Nucleus accumbens (tissue), 56 donors: ENCODE data around the gene CNDP2.
"Not testable (repeated sequence)": the region's sequence is repeated elsewhere in the genome, so short reads cannot be mapped to it uniquely, and the experiment has no call there.

Experiments
- DNase-seq, 56 donors: peaks; one replicate each; lab custom pipeline; 2025; lab: John Stamatoyannopoulos, UW

CNDP2 gene

DNA sequence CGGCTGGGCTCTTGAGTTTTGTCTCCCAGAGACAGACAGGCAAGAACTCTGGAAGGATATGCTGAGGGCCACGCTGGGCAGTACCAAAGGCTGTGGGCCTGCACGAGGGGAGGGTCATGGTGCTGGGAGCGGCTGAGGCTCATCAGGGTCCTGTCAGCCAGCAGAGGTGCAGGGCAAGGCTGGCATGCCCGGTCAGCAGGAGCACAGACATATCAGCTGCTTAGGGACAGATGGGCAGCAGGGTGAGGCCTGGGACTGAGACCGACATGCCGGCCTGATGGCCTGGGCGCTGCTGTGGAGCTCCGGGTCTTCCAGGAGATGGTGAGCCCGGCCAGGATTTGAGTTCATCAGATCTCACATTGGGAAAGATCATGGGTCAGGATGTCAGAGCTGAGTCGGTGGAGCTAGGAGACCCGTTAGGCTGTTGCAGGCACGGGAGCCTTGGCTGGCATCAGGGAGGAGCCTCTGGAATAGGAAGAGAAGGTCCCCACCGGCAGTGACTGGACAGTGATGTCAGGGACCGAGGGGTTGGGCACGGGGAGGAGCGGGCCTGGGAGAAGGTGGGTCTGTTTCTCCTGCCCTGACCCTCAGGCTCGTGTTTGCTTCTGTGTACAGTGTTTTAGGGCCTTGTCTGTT lies 18.8 kb downstream of the CNDP2 start:
- DNase-seq: no peak

DNA sequence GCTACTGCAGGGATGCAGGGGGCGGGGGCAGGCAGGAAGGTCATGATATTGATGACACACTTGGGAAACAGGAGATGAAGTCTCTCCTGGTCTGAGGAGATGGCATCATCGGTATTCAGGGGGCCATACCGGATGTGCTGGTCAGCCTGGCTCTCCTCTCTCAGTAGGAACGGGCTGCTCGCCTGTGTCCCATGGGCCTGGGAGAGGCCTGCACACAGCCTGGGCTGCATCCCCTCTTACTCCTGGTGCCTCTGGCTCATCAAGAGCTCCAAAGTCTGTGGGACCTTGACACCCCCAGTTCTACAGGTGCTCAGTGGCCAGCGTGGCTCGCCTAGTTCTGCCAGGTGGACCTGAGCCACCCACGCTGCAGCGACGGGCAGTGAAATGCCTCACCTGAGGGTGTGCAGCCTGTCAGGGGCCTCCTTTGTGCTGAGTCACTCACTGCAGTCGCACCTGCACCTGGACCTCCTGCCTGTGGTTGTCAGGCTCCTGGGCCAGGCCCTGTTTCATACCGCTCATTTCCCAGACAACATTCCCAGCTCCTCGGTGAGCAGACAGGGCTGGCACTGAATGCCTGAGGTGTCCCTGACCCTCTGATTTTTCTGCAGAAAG lies 19.6 kb downstream of the CNDP2 start:
- DNase-seq: no peak

DNA sequence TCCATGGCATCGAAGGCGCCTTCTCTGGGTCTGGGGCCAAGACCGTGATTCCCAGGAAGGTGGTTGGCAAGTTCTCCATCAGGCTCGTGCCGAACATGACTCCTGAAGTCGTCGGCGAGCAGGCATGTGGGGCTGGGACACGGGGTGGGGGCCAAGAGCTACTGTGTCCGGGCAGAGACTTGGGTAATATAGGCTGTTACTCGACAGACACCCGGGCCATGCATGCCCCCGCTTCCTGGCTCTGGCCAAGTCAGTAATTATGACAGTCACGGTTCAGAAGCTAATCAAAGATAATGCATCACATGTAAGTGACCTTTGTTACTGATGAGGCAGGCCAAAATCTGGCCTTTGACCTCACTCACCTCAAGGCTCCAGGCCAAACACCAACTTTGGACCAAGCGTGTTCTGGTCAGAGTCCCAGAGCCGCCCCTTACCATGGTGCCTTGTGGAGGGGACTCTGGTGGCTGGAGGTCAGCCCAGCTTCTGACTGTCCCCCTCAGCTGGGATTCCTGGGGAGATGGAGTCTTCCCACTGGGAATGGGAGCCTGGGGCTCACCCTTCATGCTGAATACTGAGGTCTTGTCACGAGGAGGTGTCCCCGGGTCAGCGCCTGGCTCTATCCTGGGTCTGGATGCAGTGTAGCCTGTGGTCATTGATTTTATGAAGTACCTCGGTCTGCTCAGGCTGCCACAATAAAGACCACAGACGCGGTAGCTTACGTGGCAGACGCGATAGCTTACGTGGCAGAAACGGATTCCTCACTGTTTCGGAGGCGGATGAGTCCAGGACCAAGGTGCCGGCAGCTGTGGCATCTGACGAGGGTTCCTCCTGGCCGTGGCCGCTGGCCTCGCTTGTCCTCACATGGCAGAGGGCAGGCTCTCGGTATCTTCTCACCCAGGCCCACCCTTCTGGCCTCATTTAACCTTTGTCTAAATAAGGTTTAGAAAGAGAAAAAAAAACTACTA lies 20.4 kb downstream of the CNDP2 start:
- DNase-seq: no peak

DNA sequence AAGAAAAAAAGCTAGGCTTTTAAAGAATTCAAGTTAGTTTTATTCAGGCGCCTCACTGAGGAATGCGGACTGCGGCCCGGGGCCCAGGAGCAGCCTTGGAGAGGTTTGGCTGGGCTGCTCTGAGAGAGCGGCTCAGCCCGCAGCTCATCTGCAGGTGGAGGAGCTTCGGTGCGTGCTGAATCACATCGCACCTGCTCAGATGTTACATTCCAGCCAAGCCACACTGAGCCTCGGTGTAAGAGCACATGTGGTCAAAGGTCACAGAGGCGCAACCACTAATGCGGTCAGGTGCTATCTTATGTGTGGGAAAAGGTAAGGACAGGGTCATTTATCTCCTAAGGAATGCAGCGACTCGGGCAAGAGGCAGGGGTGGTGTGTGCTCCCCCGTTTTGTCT lies 21.1 kb downstream of the CNDP2 start:
- DNase-seq: no peak

DNA sequence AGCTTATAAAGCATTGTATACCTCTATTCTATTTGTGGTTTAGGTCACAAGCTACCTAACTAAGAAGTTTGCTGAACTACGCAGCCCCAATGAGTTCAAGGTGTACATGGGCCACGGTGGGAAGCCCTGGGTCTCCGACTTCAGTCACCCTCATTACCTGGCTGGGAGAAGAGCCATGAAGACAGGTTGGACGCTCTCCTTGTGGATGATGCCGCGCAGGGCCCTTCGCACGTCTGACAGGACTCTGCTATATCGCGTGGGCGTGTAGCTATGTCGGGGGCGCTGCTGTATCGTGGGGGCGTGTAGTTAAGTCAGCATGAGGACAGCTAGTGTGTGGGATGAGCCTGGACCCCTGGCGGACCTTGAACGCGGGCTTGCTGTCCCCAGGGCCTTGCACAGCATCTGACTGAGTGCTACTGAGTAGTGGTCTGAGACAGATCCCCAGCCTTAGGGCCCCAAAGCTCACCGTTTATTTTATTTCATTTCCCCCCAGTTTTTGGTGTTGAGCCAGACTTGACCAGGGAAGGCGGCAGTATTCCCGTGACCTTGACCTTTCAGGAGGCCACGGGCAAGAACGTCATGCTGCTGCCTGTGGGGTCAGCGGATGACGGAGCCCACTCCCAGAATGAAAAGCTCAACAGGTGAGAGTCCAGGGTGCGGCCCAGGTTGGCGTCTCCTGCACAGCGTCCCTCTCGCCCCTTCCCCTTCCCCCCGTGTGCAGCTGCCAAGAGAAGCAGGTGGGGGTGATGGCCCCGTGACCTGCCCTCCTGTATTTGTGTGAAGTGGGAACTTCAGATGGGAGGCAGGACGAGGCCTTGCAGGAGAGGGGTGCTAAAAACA lies 22.5 kb downstream of the CNDP2 start:
- peak in 1 of 56 donors; percentile 20 for DNase-seq

DNA sequence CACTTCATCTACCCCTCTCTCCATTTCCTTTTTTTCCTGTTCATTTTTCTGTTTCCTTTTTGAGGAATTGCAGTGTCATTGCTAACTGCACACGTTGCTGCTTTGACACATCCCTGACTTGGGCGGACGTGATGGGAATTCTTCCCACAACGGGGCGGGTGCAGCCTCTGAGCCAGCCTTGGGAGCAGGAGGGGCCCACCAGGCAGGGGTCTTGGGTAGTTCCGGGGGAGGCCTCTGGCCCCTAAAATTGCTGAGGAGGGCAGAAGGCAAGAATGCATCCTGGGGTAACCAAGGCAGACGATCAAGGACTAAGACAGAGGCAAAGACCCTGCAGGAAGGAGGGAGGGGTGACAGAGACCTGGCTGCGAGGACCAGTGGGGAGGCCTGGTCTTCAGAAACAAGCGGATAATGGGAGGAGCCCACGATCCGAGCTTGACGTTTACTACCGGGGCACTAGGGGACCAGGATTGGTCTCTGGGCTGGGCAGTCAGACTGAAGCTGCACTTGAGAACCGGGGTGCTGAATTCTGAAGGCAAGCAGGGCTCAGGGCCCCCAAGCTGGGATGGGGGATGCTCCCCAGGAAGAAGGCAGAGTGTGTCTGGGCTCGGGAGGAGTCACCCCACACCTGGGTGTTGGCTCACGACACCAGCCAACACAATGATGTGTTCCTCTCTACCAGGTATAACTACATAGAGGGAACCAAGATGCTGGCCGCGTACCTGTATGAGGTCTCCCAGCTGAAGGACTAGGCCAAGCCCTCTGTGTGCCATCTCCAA lies 23.3 kb downstream of the CNDP2 start:
- peak in 7 of 56 donors; percentile 22 to 40 (median 35) for DNase-seq

DNA sequence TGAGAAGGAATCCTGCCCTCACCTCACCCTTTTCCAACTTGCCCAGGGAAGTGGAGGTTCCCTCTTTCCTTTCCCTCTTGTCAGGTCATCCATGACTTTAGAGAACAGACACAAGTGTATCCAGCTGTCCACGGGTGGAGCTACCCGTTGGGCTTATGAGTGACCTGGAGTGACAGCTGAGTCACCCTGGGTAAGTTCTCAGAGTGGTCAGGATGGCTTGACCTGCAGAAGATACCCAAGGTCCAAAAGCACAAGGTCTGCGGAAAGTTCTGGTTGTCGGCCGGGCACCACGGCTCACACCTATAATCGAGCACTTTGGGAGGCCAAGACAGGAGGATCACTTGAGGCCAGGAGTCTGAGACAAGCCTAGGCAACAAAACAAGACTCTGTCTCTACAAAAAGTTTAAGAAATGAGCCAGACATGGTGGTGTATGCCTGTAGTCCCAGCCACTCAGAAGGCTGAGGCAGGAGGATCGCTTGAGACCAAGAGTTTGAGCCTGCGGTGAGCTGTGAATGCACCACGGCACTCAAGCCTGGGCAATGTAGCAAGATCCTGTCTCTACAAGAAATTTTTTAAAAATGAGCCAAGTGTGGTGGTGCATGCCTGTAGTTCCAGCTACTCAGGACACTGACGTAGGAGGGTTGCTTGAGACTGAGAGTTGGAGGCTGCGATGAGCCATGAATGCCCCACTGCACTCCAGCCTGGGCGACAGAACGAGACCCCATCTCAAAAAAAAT lies 24.1 kb downstream of the CNDP2 start:
- DNase-seq: no peak

DNA sequence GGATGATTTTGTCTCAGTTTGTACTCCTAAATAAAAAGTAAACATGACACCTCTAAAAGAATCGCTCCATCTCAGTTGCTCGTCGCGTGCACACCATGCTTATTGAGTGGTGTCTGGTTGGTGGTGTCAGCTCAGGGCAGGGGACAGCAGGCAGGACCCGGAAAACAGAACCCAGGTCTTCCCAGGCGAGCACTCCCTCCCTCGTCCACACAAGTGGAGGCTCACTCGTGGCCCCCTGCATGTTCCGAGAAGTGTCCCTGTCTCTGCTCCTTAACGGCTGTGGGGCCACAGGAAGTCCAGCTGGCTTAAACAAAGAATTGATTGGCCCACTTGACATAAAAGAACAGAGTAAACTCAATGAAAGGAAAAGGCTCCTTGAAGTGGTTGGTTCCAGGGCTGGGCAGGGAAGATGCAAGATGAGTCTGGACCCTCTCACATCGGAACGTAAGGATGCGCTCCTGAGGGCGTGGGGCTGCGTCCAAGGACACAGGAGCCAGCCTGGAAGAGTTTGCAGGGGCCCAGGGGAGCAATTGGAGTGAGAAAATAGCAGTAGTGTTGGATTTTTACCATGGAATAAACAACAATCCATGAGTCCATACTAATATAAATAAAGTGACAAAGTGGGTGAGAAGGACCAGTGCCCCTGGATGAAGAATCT lies 25.0 kb downstream of the CNDP2 start:
- no peak for DNase-seq

DNA sequence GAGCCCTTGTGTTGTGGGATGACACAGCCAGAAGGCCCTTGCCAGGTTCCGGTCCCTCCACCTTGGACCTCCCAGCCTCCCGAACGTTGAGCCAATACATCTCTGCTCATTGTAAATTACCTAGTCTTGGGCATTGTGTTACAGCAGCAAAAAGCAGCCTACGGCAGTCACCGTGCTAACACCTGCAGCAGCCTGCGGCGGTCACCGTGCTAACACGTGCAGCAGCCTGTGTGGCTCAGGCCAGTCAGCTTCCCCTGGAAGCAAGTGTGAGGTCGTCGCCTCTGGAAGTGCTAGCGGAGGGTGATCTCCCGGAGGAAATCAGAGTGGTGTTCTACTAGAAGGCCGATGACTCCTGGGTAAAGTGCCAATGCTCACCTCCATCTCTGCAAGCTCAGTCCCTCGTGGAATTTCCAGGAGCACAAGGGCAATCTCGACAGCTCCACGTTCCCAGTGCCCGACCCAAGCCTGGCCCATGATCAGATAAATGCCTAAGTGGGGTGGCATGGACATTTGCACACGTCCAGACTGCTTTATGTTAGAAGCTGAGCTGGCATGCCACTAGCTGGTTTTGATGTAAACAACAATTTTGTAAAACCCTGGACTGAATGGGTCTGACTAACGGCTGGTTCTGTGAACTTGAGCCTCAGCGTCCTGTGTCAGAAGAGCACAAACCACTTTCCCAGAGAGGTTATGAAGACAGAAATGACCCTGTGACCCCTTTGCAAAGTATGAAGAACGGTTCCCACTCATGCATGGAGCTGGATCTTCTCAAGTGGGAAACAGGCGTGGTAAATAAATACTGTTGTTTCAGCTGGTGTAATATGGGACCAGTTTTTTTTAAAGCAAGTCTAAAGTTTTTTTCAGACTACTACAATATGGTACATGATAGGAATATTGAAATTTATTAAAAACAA lies 26.7 kb downstream of the CNDP2 start:
- no peak for DNase-seq

DNA sequence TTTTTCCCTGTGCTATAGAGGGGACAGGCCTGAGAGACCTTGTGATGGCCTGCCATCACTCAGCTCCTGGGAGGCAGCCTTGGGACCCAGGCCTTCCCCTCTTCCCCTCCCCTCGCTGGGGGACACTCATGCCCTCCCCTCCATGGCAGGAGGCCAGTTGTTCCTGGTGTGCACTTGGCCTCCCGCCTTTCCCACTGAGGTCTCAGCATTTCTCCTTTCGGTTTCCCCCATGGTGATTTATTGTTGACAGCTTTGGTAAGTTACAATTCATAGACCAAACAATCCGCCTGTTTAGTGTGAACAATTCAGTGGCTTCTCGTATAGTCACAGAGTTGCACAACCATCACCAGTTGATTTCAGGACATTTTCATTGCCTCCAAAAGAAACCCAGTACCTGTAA lies 27.9 kb downstream of the CNDP2 start:
- DNase-seq: peak in 3 of 56 donors; percentile 28 to 41 (median 32)

DNA sequence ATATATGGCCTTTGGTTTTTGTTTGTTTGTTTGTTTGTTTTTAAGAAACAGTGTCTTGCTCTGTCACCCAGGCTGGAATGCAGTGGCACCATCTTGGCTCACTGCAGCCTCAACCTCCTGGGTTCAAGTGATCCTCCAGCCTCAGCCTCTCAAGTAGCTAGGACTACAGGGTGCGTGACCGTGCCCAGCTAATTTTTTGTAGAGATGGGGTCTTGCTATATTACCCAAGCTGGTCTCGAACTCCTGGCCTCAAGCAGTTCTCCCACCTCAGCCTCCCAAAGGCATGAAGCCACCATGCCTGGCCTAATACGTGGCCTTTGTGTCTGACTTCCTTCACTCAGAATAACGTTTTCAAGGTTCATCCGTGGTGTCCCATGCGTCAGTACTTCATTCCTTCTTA lies 28.8 kb downstream of the CNDP2 start:
- DNase-seq: not testable (repeated sequence)

DNA sequence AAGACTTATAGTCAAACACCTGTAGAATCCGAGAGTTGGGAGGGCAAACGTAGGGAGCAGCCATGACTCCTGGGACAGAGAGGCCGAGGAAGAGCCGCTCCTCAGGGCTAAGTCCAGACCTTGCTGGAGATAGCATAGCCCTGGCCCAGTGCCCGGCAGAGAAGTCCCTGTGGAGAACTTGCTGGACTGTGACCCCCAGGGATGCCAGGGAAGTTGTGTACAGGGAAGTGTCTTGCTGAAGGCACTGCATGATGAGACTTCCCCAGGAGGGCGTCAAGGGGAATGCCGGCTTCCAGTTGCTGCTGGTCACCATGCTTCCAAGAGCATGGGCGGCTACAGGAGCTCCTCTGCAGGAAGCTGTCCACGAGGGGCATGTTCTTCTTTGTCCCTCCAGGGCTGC lies 29.6 kb downstream of the CNDP2 start:
- DNase-seq: no peak

DNA sequence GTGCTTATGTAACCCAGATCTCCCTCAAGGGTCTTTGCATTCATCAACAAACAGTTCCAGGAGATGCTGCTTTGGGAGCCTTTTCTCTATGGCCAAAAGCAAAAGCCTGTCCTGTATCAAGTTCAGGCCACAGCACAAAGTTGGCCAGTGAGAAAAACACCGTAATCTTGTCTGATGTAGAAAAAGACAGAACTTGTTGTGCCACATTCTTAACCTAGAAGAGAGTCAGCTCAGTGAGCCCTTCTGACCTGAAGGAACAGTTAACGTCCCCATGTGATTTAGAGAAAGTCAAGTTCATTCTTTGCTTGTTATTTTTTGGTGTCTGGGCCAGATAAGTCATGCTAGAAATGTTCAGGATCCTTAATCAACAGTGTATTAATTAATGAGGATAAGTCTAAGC lies 30.3 kb downstream of the CNDP2 start:
- DNase-seq: no peak

DNA sequence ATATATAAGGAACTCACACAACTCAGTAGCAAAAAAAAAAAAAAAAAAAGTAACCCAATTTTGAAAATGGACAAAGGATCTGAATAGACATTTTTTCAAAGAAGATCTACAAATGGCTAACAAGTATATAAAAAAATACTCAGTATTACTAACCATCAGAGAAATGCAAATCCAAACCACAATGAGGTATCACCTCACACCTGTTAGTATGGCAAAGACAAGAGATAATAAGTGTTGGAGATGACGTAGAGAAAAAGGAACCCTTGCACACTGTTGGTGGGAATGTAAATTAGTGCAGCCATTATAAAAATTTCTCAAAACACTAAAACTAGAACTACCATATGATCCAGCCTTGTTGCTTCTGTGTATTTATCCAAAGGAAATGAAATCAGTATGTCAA lies 32.3 kb downstream of the CNDP2 start:
- DNase-seq: no peak

DNA sequence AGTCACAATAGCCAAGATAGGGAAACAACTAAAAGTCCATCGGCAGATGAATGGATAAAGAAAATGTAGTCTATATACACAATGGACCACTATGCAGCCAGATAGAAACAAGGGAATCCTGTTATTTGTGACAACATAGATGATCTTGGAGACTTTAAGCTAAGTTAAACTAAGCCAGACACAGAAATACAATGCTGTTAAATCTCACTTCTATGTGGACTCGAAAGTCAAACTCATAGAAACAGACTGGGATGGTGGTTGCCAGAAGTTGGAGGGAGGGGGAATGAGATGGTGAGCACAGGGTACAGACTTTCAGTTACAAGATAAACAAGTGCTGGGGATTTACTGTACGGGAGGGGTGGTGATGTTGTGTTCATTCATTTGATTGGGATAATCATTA lies 32.8 kb downstream of the CNDP2 start:
- DNase-seq: peak in 2 of 56 donors; percentile 24 to 43

DNA sequence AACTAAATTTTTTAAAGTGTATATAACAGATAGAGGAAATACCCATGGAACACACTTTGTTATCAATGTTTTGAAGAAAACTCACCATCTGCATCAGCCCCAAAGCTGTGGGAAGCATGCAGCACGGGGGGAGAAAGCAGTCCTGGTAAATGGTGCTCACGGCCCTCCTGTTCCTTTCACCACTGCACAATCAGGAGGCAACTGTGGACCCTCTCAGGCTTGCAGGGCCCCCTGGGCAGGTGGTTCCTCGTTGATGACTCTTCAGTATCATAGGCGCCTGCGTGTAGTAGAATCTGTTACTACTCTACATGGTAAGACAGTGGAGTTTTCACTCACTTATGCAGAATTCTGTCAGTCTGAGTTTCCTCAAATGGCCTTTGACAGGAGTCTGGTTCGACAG lies 33.2 kb downstream of the CNDP2 start:
- no peak for DNase-seq

DNA sequence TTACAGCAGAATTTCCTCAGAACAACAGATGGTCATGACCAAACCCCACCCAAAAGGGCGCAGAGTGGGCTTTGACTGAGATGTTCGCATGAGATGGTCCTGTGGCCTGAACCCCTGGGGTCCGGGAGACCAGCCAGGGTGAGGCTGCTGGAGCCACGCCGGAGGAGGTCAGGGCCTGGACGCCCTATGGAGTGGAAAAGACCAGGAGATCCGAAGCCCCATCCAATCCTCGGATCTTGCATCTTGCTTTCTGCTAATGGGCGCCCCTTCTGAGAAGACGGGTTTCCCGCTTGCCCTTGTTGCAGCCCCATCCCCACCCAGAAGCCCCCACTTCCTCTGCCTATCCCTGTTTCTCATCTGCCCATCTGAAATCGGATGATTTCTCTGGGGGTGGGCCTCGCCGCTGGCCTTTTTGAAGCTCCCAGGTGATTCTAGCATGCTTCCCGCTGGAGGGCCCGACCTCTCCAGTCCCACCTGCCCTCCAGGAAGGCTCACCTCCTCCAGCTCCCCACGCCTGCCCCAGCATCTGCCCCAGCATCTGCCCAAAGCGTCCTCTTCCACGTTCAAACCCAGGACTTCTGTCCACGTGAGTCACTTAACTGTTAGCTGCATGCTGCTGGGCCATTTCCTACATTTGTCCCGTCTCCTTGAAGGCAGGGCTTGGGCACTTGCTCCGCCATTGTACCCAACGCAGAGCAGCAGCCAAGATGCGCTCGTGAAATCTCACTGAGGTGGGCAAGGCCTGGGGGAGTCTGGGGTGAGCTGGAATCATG lies 33.8 kb downstream of the CNDP2 start:
- DNase-seq: no peak
